HG02798 (cell line): ENCODE measurements around the gene ZMIZ2.
"Not testable (repeated sequence)": the region's sequence is repeated elsewhere in the genome, so short reads cannot be mapped to it uniquely, and the experiment has no call there.

Experiments
- ATAC-seq: cut with Tn5 transposase; IDR thresholded peaks from one replicate; pipeline ENCODE4 v1.9.1; 2021; ENCODE audit warnings: mild to moderate bottlenecking; ENCODE audit not compliant: unreplicated experiment, poor library complexity

The ZMIZ2 gene

DNA sequence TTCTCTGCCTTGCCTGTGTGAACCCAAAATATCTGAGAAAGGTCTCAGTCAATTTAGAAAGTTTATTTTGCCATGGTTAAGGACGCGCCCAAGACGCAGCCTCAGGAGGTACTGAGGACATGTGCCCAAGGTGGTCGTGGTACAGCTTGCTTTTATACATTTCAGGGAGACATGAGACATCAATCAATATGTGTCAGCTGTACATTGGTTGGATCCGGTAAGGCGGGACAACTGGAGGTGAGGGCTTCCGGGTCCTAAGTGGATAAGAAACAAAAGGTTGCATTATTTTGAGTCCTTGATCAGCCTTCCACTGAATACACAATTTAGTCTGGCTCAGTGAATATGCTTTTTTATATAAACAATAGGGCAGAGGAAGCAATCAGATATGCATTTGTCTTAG is 22.4 kb upstream of the ZMIZ2 start:
- not testable (repeated sequence) for ATAC-seq

DNA sequence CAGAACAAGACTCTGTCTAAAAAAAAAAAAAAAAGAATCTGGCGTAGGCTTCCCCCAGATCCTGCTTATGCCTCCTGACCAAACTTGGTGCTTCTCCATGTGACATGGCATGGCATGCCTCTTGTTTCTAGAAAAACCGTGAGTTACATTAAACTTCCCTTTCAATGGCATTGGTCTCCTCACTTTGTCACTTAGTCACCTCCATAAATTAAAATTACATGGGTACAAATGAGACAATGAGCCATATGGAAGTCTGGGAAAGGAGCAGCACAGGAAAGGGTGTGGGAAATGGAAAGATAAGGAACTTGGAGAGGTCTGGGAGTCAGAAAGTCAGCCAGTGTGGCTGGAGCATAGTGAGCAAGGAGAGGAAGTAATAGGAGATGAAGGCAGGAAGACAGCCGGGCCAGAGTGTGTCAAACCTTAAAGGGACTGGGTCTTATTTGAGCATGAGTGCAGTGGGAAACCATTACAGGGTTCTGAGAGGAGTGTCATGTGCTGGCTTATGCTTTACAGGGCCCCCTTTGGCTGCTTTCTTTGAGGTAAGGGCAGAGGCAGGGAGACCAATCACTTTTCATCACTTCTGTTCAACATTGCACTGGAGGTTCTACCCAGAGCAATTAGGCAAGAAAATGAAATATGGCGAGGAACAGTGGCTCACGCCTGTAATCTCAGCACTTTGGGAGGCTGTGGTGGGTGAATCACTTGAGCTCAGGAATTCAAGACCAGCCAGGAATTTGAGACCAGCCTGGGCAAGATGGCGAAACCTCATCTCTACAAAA is 21.3 kb upstream of the ZMIZ2 start:
- ATAC-seq = no peak

DNA sequence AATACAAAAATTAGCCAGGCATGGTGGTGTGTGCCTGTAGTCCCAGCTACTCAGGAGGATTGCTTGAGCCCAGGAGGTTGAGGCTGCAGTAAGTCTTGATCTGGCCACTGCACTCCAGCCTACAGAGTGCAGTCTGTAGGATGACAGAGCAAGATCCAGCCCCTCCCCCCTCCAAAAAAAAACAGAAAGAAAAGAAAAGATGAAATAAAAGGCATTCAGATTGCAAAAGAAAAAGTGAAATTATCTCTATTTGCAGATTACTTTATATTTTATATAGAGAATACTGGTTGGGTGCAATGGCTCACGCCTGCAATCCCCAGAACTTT is 20.7 kb upstream of the ZMIZ2 start:
- ATAC-seq = no peak

DNA sequence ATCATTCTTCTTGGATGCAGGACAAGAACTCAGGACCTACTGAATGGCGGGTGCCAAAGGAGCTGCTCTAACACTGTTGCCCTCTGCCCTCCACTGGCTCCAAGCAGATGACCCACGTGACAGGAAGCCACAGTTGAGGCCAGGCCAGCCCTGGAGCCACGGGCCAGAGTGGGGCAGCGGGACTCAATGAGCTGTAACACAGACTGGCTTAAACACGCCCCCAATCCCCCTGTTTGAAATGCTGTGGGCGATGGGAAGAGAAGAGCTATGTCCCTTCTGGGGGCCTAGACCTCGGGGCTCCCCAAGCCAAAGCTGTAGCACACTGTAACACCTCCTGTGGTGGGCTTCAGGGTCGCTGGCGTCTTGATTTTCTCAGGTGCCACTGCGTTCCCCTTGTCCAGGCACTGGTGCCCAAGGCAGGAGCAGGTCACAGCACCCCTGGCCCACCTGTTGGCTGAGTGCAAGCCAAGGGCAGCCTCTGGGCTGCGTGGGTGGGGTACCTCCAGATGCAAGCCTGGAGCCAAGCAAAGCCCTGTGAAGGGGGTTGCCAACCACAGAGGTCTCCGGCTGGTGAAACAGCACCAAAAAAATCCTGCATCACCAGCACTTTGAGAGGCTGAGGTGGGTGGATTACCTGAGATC is 18.6 kb upstream of the ZMIZ2 start:
- no peak for ATAC-seq

DNA sequence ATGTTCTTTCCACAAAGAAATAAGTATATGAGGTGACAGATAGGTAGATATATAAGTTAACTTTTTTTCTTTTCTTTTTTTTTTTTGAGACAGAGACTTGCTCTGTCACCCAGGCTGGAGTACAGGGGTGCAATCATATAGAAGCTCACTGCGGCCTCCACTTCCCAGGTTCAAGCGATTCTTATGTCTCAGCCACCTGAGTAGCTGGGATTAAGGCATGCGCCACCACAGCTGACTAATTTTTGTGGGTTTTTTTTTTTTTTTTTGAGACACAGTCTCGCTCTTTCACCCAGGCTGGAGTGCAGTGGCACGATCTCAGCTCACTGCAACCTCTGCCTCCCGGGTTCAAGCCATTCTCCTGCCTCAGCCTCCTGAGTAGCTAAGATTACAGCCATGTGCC is 15.7 kb upstream of the ZMIZ2 start:
- ATAC-seq = not testable (repeated sequence)

DNA sequence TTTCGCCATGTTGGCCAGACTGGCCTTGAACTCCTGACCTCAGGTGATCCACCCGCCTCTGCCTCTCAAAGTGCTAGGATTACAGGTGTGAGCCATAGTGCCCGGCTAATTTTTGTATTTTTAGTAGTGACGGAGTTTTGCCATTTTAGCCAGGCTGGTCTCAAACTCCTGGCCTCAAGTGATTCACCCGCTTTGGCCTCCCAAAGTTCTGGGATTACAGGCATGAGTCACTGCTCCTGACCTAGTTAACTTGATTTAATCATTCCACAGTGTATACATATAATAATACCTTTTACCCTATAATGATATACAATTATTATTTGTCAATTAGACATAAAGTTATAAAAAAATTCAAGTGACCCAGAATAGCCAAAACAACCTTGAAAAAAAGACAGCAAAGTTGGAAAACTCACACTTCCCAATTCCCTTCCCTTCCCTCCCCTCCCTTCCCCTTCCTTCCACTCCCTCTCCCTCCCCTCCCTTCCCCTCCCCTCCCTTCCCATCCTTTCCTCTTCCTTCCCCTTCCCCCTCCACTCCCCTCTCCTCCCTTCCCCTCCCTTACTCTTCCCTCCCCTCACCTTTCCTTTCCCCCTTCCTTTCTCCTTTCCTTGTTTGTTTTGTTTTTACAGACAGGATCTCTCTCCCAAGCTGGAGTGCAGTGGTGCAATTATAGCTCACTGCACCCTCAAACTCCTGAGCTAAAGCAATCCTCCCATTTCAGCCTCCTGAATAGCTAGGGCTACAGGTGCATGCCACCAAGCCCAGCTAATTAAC is 14.8 kb upstream of the ZMIZ2 start:
- no peak for ATAC-seq

DNA sequence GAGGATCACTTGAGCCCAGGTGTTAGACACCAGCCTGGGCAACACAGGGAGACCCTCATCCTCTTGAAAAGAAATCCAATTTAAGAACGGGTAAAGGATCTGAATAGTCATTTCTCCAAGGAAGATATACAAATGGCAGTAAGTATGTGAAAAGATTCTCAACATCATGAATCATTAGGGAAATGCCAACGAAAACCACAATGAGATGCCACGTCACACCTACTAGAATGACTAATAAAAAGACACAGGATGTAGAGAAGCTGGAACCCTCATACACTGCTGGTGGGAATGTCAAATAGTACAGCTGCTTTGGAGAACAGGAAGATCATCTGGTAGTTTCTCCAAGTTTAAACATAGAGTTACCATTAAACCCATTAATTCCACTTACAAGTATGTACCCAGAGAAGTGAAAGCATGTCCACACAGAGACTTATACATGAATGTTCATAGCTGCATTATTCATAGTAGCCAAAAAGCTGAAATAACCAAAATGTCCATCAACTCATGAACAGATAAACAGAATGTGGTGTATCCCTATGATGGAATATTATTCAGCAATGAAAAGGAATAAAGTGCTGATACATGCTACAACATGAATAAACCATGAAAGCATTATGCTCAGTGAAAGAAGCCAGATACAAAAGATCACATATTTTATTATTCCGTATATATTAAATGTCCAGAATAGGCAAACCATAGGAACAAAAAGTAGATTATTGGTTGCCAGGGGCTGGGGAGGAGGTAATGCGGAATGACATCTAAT is 13.1 kb upstream of the ZMIZ2 start:
- no peak for ATAC-seq

DNA sequence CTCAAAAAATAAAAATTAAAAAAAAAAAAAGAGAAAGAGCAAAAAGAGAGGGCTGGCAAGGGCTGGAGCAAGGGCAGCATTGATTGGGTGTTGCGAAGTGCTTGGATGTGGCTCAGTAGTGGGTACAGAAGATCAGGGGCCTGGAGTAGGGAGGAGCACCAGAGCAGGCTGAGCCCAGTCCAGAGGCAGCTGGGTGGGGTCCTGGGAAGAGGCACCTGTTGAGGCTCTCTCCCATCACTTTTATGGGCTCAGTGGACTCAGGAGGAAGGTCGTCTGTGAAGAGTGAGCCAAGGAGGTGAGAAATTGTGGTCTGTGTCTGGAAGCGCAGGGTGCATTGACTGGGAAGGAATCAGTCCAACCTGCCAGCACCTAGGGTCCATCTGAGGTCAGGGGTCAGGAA is 11.8 kb upstream of the ZMIZ2 start:
- no peak for ATAC-seq

DNA sequence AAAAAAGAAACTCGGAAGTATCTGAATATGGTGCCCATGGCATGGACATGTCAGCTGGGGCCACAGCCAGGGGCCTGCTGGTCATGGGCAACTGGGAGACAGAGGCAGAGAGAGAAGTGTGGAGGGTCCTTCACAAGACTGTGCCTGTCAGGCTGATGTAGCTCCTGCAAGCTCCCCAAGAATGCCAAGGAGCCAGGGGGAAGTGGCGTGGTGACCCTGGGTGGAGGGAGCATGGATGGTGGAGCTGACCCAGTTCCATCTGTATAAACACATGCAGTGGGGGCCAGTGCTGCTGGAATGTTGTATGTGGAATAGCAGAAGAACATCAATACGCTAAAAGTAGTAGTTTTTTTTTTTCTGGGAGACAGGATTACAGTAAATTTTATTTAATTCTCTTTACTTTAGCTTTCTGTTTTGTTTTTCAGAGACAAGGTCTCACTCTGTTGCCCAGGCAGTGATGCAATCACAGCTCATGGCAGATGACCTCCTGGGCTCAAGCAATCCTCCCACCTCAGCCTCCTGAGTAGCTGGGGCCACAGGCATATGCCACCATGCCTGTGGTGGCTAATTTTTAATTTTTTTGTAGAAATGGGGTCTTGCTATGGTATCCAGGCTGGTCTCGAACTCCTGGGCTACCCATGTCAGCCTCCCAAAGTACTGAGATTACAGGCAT is 10.5 kb upstream of the ZMIZ2 start:
- ATAC-seq = no peak

DNA sequence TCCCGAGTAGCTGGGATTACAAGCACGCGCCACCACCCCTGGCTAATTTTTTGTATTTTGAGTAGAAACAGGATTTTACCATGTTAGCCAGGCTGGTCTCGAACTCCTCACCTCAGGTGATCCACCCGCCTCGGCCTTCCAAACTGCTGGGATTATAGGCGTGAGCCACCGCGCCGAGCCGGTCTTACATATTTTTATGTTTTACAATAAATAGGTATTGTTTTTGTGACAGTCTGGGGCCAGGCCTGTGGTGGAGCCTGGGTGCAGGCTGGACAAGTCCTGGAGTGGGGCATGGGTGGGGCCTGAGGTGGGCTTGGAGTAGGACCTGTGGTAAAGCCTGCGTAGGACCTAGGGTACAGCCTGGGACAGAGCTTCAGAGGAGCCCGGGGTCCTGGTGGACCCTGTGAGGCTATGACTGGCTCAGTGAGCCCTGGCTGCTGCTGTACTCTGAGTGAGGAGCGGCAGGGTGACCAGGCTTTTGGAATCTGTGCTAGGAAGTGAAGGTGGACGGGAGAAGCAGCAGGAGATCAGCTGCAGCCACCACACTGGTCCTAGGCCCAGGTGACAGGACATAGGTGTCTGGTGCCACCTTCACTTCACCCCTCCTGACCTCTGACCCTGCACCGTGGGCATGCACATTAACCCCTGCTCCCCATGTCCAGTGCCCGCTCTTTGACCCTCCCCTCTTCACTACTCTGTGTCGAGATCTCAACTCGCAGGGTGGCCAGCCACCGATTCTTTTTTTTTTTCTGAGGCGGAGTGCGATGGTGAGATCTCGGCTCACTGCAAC is 9.6 kb upstream of the ZMIZ2 start:
- no peak for ATAC-seq

DNA sequence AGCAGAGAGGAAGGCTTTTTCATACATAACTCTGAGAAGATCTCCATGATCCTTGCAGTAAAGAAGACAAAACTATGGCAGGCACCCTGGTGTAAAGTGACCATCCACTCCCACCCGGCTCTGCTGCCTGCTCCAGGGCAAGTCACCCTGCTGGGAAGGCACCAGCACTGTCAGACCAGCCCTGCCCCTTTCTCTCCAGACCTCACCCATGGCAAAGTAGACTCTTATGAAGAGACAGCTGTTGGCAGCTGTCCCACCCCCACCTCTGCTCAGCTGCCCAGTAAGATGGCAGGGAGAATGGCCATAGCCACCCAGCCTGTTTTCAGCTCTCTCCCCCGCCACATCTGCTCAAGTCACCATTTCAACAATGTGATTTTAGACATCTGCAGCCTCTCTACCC is 8.6 kb upstream of the ZMIZ2 start:
- ATAC-seq = no peak

DNA sequence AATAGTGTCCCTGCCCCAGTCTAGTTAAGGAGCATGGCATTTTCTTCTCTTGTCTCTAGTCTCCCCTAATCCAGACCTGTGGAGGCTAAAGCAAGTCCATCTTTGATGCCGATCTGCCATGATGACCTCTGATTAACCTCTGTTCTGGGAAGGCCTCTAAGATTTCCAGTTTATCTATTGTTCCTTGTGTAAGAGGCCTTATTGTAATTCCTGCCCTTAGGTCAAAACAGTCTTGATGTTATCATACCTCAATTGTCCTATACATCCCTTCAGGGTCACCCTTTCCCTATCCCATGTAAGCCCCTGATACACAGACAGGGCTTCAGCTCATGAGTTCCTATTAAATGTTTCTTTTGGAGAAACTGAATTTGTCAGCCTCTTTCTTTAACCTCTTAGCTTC is 4.9 kb upstream of the ZMIZ2 start:
- ATAC-seq = no peak

DNA sequence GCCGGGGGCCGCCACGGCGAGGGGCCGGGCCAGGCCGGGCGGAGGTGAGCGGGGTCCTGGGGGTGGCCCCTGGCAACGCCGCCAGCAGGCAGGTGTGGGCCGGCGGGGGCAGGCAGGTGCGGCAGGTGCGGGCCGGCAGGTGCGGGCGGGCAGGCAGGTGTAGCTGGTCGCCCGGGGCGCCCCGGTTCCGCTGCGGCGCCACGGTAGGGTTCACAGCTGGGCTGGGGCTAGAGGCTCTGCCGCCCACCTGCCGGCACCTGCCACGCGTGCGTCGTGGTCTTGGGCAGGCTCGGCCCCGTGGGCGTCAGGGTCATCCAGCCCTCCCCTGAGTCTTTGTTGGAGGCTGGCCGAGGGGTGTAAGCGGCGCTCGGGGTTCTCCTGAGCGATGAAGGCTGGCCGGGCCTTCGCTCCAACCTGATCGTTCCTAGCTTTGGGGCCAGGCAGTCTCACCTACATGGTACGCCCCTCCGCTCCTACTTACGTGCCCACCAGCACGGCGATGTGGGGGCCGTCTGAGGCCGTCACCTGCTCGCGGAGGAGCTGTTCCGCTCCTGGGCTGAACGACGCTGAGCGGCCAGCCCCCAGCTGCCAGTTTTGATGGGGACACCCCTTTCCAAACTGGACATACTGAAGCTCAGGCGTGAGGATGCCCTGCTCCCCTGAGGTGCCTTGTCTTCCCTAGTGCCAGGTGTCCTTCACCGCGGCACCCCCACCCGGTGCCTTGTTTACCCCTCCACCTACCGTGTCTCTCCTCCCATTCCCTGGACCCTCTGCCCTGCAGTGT is 493 bp downstream of the ZMIZ2 start:
- peak; percentile 20 for ATAC-seq

DNA sequence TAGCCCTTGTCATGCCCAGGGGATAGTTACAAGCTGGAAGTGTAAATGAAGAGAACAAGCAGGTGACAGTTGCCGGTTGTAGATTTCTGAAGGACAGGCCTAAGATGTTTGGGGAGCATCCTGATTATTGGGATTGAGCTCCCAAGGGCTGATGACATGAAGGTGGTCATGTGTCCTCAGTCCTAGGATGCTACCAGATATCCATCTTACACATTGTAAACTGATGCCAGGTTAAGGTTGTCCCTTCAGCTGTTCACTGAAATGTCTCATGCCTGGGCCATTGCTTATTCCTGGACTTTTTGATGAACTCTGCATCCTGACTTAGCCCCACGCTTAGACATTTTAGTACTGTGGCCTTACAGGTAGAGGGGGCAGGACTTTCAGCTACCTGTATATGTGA is 1.3 kb downstream of the ZMIZ2 start:
- no peak for ATAC-seq

DNA sequence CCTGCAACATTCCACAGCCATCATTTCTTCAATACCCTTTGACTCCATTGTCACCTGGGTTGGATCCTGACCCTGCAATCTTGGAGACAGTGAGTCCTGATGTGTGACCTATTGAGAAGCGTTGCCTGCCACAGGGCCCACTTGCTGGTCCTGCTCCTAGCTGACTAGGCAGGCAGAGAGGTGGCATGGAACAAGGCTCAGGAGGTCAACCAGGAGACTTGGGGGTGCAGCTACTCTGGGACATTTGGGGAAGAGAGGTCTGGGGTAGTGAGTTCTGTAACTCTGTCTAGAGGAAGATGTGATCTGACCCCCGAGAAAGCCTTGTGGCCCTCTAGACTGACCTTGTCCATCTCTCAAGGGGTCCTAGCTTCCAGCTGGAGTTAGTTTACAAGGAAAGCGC is 1.8 kb downstream of the ZMIZ2 start:
- no peak for ATAC-seq

DNA sequence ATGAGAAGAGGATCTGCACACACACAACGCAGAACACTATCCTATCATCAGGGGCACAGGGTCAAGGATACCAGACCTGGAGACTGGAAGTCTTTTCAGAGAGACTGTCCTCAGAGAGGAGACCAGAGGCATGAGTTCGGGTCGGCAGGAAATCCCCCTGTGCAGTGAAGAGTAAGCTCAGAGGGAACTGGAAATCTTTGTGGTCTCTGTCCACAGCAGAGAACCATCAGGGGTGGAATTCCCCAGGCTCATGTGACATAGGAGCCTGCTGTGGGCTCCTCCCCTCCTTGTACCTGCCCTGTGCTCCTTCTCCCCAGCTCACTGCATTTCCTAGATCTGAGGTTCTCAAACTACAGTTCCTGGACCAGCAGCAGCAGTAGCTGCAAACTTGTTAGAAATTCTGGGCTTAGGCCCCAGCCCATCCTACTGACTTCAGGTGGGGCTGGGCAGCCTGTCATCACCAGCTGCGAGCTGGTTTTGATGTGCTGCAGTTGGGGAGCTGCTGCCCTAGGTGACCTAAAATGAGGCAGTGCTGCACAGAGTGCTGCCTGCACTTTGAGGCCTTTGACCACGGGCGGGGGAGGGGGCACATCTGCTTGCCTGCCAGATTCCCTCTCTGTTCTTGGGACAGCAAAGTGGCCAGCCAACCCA is 2.4 kb downstream of the ZMIZ2 start:
- ATAC-seq = peak; percentile 58

DNA sequence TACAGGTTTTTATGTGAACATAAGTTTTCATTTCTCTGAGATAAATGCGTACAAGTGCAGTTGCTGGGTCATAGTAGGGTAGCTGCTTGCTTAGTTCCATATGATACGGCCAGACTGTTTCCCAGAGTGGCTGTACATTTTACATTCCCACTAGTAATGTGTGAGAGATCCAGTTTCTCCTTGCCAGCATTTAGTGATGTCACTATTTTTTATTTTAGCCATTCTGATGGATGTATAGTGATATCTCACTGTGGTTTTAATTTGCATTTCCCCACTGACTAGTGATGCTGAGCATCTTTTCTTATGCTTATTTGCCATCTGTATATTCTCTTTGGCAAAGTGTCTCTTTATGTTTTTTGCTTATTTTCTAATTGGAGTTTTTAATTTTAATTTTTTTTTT is 4.2 kb downstream of the ZMIZ2 start:
- ATAC-seq = no peak
